Activated CD4-positive, alpha-beta T cell treated with anti-CD3 and anti-CD28 coated beads, Interleukin-2, amount 50 U/mL, for 16 hours (primary cell): ENCODE results near the gene CKM.

Experiments
- DNase-seq: peaks from one replicate; pipeline ENCODE4 v3.0.0-alpha.2; 2020

CKM gene

GRCh38 chr19:45322744-45323281 lies at the start of gene CKM:
TSS of gene CKM (minus strand) at chr19:45322875. CDS start at chr19:45319713, 3,162 bp downstream.
- DNase-seq: no peak

- peak; percentile 100 for DNase-seq
These were observed 47.9 kb upstream of the CKM start, which contains the start of gene ERCC2 for GRCh38 chr19:45370410-45371204. TSS of gene ERCC2 (minus strand) at chr19:45370573. CDS start at chr19:45370540, 33 bp downstream.

- no peak for DNase-seq
These were observed 46.2 kb upstream of the CKM start for GRCh38 chr19:45368737-45369340.

GRCh38 chr19:45368127-45368526 lies 45.5 kb upstream of the CKM start:
- no peak for DNase-seq

- no peak for DNase-seq
These were observed 42.0 kb upstream of the CKM start for GRCh38 chr19:45364696-45365095.

GRCh38 chr19:45363861-45364459 lies 41.3 kb upstream of the CKM start:
- no peak for DNase-seq

- no peak for DNase-seq
These were observed 39.6 kb upstream of the CKM start for GRCh38 chr19:45362291-45362690.

GRCh38 chr19:45361608-45362007 lies 38.9 kb upstream of the CKM start:
- DNase-seq: no peak

- DNase-seq: no peak
These were observed 35.6 kb upstream of the CKM start for GRCh38 chr19:45358213-45358792.

- DNase-seq: no peak
These were observed 34.7 kb upstream of the CKM start for GRCh38 chr19:45357445-45357783.

GRCh38 chr19:45356760-45357444 lies 34.2 kb upstream of the CKM start:
- DNase-seq: no peak

- DNase-seq: no peak
These were observed 33.2 kb upstream of the CKM start for GRCh38 chr19:45355910-45356309.

- no peak for DNase-seq
These were observed 32.7 kb upstream of the CKM start for GRCh38 chr19:45355402-45355801.

- no peak for DNase-seq
These were observed 31.7 kb upstream of the CKM start for GRCh38 chr19:45354241-45354842.

- no peak for DNase-seq
These were observed 30.5 kb upstream of the CKM start for GRCh38 chr19:45352914-45353796.

- DNase-seq: no peak
These were observed 29.8 kb upstream of the CKM start for GRCh38 chr19:45352471-45352870.

GRCh38 chr19:45352062-45352461 lies 29.4 kb upstream of the CKM start:
- DNase-seq: no peak

- no peak for DNase-seq
These were observed 28.8 kb upstream of the CKM start for GRCh38 chr19:45351401-45351952.

GRCh38 chr19:45350477-45351058 lies 27.9 kb upstream of the CKM start:
- DNase-seq: no peak

- DNase-seq: no peak
These were observed 26.8 kb upstream of the CKM start for GRCh38 chr19:45349430-45349941.

- DNase-seq: no peak
These were observed 26.4 kb upstream of the CKM start for GRCh38 chr19:45349126-45349415.
